Hypothalamus (tissue), 51 donors: Measurements from ENCODE around the gene POLD4.

ENCODE experiments used
- DNase-seq, 51 donors: peaks; one replicate each; lab custom pipeline; 2025; lab: John Stamatoyannopoulos, UW

POLD4 gene

GRCh38 chr11:67390947-67391303 is 37.6 kb upstream of the POLD4 start:
- no peak for DNase-seq

DNA sequence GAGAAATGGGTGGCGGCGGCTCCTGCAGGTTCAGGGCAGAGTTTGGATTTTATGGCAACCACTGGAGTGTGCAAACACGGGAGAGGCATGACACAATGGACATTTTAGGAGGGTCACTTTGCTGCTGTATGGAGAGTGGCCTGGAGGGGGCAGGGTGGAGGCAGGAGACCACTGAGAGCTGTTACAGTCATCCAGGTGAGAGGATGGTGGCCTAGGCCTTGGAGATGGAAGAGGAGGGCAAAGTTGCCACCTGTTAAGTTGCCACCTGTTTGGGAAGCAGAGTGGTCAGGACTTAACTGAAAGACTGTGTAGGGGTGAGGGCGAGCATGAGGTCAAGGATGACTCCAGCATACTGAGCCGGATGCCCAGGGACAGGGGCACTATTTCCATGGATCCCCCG is 36.1 kb upstream of the POLD4 start:
- DNase-seq, result no peak

GRCh38 chr11:67387518-67387917 is 34.2 kb upstream of the POLD4 start:
- no peak for DNase-seq

- no peak for DNase-seq
Measured at GRCh38 chr11:67387069-67387468, 33.7 kb upstream of the POLD4 start.

GRCh38 chr11:67384851-67385366 is 31.6 kb upstream of the POLD4 start:
- DNase-seq, result peak in 24 of 51 donors; percentile 13 to 75 (median 58)

DNA sequence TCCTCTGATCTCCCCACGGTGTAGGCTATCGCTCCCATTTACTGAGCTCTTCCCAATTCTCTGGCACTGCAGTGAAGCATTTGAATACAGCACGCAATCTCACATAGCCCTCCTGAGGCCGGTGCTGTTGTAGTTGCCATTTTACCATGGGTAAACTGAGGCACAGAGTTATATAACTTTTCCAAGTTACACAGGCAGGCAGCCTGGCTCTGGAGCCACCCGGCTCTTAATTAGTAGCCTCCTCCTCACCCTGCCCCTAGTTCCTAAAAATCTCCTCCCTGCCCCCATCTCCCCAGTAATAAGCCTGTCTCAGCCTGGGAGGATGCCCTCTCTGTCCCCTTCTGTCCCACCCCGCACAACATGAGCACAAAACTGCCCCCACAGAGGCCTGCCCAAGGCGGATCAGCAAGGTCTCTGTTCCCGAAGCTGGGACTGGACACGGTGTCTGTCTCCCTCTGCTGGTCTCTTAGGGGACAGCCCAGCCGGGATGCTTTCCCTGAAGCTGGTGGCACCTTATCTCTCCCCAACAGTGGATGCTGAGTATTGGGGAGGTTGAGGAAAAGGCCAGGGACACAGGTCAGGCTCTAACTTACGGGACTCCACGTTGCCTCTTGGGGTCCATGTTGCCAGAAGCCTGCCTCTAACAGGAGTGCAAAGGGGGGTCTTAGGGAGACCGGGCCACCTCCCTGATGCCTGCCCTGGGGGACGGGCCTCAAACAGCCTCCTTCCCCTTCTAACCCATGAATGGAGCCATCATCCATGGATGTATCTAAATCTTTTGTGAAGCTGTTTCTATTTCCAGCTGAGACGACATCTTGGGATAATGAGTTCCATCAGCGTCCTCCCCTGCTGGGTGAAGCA is 29.2 kb upstream of the POLD4 start:
- DNase-seq, result peak in 48 of 51 donors; percentile 26 to 84 (median 58)

DNA sequence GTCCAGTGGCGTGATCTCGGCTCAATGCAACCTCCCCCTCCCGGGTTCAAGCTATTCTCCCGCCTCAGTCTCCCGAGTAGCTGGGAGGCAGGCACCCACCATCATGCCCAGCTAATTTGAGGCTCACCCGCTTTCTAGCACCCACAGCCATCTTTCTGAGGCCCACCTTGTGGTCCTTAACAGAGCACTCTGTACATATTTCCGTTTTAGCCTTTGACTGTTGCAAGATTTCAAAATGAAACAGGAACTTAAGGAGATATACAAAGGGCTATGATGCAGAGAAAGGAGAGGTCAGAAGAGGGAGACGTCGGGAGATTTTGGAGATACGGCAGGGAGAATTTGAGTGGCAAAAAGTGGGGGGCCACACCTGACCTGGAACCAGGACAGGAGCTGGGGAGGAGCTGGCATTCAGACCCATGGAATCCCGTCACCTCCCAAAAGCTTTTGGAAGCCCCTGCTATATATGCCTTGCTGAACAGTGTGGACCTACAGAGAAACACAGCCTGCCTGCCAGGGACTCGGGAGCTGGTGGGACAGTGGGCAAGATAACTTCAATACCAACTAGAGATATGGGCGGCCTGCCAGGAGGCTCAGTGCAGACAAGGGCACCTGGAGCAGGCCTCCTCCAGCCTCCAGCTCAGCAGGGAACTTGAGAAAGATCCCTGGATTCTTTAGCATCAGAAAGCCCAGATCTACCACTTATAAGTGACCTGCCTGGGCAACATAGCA is 28.1 kb upstream of the POLD4 start:
- DNase-seq, result no peak

GRCh38 chr11:67379061-67380058 is 26.0 kb upstream of the POLD4 start:
- no peak for DNase-seq

GRCh38 chr11:67378544-67378943 is 25.2 kb upstream of the POLD4 start:
- DNase-seq, result no peak

DNA sequence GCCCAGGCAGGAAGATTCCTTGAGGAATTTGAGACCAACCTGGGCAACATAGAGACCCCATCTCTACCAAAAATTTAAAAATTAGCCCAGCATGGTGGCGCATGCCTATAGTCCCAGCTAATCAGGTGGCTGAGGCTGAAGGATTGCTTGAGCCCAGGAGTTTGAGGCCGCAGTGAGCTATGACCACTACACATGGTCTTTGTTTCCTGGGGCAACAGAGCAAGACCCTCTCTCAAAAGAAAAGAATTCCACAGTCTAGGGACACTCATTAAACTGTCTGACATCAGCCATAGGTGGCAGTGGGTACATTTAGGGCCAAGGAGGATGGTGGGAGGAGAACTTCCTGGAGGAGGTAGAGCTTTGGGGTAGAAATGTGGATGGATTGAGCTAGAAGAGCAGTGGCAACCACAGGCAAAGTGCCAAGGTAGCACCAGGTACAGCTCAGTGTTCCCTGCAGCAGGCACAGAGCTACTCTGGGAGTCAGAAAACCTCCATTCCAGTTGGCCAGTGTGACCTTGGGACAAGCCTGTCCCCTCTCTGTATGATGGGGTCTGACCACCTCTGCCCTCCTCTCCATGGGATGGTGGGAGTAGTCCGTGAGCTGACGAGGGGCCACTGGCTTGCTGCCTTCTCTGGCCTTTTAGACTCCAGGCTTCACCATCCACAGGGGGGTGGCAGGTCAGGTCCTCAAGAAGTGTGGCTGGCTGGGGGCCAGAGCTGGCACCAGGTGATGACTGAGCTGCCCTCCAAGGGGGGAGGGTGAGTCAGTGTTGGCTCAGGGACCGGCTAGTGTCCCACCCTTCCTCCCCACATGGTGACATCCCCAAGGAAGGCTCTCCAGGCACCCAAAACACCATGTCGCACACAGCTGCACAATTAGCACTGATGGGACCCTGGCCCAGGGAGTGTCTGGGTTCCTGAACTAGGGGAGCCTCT is 23.8 kb upstream of the POLD4 start:
- DNase-seq, result no peak

GRCh38 chr11:67376063-67376820 is 22.9 kb upstream of the POLD4 start:
- no peak for DNase-seq

GRCh38 chr11:67375320-67376055 is 22.1 kb upstream of the POLD4 start:
- no peak for DNase-seq

DNA sequence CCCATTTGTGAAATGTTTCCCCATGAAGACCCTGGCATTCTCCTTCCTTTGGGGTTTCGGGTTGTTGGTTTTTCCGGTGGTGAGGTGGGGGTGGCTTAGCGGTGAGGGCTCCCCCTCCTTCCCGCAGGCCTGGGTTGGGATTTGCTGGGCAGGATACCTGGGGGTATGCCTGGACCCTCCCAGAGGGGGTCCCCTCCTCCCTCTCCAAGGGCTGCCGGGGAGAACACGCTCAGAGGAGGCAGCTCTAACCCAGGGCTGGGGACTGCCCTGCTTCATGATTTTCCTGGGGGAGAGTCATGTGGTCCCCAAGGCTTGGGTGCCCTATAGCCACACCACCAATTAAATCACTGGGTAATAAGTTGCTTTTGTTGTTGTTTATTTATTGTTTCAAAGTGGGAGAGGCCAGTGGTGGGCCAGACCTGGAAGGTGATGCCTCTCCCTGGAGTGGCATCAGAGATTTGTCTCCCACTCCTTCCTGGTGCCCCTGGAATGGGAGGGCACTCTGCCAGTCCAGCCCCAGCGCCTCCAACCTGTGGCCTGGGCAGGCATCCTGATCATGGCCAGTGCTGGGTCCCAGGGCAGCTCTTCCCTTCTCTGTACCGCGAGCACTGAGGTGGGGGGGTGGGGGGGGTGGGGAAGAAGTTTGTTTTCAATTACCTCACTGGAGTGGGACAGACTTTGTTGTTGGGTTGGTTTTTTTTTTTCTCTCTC is 21.4 kb upstream of the POLD4 start:
- no peak for DNase-seq

DNA sequence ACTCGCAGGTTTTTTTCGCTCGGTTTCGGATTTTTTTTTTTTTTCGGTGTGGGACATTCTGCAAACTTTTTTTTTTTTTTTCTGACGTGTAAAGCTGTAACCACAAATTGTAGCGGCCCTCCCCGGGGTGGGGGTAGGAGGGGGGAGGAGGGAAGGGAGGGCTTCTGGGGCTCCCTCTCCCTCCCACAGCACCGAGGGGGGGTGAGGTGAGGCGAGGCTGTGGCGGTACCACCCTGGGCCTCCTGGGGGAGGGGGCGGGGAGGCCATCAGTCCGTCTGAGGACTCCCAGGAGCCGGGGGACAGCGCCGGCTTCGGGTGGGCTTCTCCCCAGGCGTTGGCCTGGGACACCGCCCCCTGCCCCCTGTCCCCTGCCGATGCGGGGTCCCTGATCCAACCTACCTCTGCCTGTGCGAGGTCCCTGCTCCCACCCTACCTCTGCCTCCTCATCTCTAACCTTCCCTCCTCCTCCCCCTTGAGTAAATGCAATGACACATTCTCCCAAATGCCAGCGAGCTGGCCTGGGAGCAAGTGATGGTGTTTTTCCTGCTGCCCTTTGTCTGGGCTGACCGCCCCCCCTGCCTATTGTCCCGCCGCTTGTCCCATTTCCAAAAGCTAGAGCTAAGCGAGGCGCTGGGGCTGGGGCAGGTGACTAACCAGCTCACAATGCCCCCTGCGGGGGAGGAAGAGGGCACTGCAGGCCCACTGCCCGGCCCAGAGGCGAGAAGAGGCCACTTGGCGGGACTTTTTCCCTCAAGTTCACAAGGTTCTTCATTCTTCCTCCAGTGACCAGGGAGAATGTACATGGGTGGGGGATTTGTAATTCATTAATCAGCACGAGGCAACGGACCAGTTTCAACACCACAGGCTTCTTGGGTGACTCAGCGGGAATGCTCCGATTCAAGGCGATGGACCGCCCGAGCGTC is 20.6 kb upstream of the POLD4 start:
- DNase-seq, result peak in 22 of 51 donors; percentile 12 to 82 (median 38)

- DNase-seq, result peak in 11 of 51 donors; percentile 7 to 56 (median 27)
Measured at GRCh38 chr11:67372993-67373647, 19.8 kb upstream of the POLD4 start, which contains the start of gene CLCF1. Gene CLCF1, minus strand, starts transcription at chr11:67373598. Its CDS starts 59 bp downstream, at chr11:67373539.
